Kidney (tissue), 14 donors: ENCODE results near the gene NCOR1. TPM values are rescaled to one million over a fixed set of nuclear protein-coding genes. Genes with fewer than 3 reads are reported as not detected.
A peak's percentile ranks its signal among the peaks of the same experiment; 100 is the strongest.

Source experiments
- DNase-seq, 5 donors: peaks; one replicate each; pipeline ENCODE4 v3.0.0-alpha.2; 2013 to 2020
- FAIRE-seq: peaks from 2 replicates; lab custom pipeline; 2012; peaks lifted over from hg19 to GRCh38; lab: Jason Lieb, UNC
- H3K27ac ChIP-seq, 2 donors: one replicate each; pipeline ENCODE4 v1.7.0; 2013; ENCODE audit warnings: low read depth in 2 of 2, low read length in 2 of 2, inconsistent platforms in 1 of 2
- H3K27me3 ChIP-seq: one replicate; pipeline ENCODE4 v1.7.1; 2013; ENCODE audit warnings: low read length, inconsistent platforms; ENCODE audit not compliant: control insufficient read depth, insufficient read depth
- H3K36me3 ChIP-seq, 3 donors: one replicate each; pipeline versions ENCODE4 v1.7.0 to v1.7.1; 2013; ENCODE audit warnings: low read length in 3 of 3, control low read depth in 1 of 3, inconsistent platforms in 1 of 3; ENCODE audit not compliant: insufficient read depth in 3 of 3, control insufficient read depth in 2 of 3
- H3K4me1 ChIP-seq, 3 donors: one replicate each; pipeline versions ENCODE4 v1.7.0 to v1.7.1; 2013; ENCODE audit warnings: low read length in 3 of 3, inconsistent platforms in 1 of 3, low read depth in 1 of 3; ENCODE audit not compliant: control insufficient read depth in 2 of 3, insufficient read depth in 2 of 3
- H3K4me3 ChIP-seq, 3 donors: one replicate each; pipeline versions ENCODE4 v1.7.0 to v1.8.1; 2013; ENCODE audit warnings: low read length in 3 of 3, control low read depth in 1 of 3, inconsistent platforms in 1 of 3
- H3K9ac ChIP-seq, 3 donors: one replicate each; pipeline versions ENCODE4 v1.7.0 to v1.7.1; 2013; ENCODE audit warnings: low read length in 3 of 3, control low read depth in 1 of 3, inconsistent platforms in 1 of 3
- H3K9me3 ChIP-seq, 3 donors: one replicate each; pipeline versions ENCODE4 v1.7.0 to v1.7.1; 2013; ENCODE audit warnings: low read length in 3 of 3, control low read depth in 1 of 3, inconsistent platforms in 1 of 3; ENCODE audit not compliant: control insufficient read depth in 2 of 3, insufficient read depth in 1 of 3
- CTCF ChIP-seq: IDR thresholded peaks from 3 replicates; pipeline ENCODE4 v1.5.1; 2012; ENCODE audit warnings: mild to moderate bottlenecking, moderate library complexity, borderline replicate concordance; ENCODE audit not compliant: insufficient read depth; ENCODE audit errors: extremely low read depth
- intact Hi-C: fragments of 100-400 bp; cut with DNase I; formaldehyde crosslinking; loops from one replicate; pipeline ENCODE4 v1.11.1; 2022
- polyA plus RNA-seq: library from polyadenylated mRNA; stranded (reverse); fragments of 350-450 nt; fragmentation: Illumina TruSeq; extraction: RNeasy Lipid Tissue Mini Kit (QIAGEN cat#74804); gene quantifications from one replicate; pipeline ENCODE4 v1.2.3, GENCODE V29; 2014; ENCODE audit warnings: low read depth, low replicate concordance; ENCODE audit not compliant: insufficient read depth
- total RNA-seq: library from RNA; stranded (reverse); fragmentation: NEBNext Ultra II Directional; extraction: Animal tissue kit (Norgen Biotek cat#: 25700); gene quantifications from one replicate; pipeline ENCODE4 v1.2.1, GENCODE V29; 2021
- donor health status: control.
- donor health status: control.
- donor health status: control.
- donor health status: control.
- donor health status: control.
- donor health status: DM: yes; HTN: yes; CAD: no.
- donor health status: Normal renal cell carcinoma (clear cell type).

The NCOR1 gene
- total and polyA plus RNA-seq, 2 donors from 2014 or later: 44.9 to 136 TPM

- H3K9ac ChIP-seq: no peak overlapping the region
These were observed 162.8 kb downstream of the NCOR1 start for GRCh38 chr17:16052486-16052885.

GRCh38 chr17:16050844-16051243 is 164.5 kb downstream of the NCOR1 start:
- Histone ChIP-seq H3K9me3 (no peaks in the 10 kb centered on the region), H3K27ac (no peak overlapping the region), H3K4me3 (no peak overlapping the region), H3K27me3 (no peaks in the 10 kb centered on the region), H3K9ac (no peak overlapping the region), H3K4me1 (no peaks in the 10 kb centered on the region), H3K36me3 (peaks cover 18 to 44% (median 26%) of the 10 kb centered on the region in 3 donors)
- no peak for DNase-seq
- no peak for FAIRE-seq
- TF ChIP-seq CTCF: no peak
- intact Hi-C loops: no loop called here

More at GRCh38 chr17:16052486-16052885, 162.8 kb downstream of the NCOR1 start:
- no peak for TF ChIP-seq CTCF
- no peak overlapping the region for H3K27ac ChIP-seq
- H3K9me3 ChIP-seq: no peaks in the 10 kb centered on the region
- H3K4me1 ChIP-seq: no peaks in the 10 kb centered on the region
- DNase-seq (no peak), FAIRE-seq (no peak)
- intact Hi-C loops: no loop called here
- H3K36me3 ChIP-seq: peaks cover 12 to 46% (median 20%) of the 10 kb centered on the region in 3 donors
- no peak overlapping the region for H3K4me3 ChIP-seq
- no peaks in the 10 kb centered on the region for H3K27me3 ChIP-seq

GRCh38 chr17:16048811-16049449 is 166.4 kb downstream of the NCOR1 start:
- intact Hi-C loops: no loop called here
- H3K36me3 ChIP-seq: peaks cover 18 to 44% (median 32%) of the 10 kb centered on the region in 3 donors
- H3K27ac ChIP-seq: peak overlapping the region in 1 of 2 donors; percentile 32
- H3K9me3 ChIP-seq: no peaks in the 10 kb centered on the region
- no peaks in the 10 kb centered on the region for H3K27me3 ChIP-seq
- no peak overlapping the region for H3K9ac ChIP-seq
- no peak for TF ChIP-seq CTCF
- FAIRE-seq (no peak), DNase-seq (no peak)
- H3K4me3 ChIP-seq: no peak overlapping the region
- H3K4me1 ChIP-seq: no peaks in the 10 kb centered on the region

- DNase-seq: no peak
- Histone ChIP-seq H3K36me3 (peaks cover 18 to 44% (median 38%) of the 10 kb centered on the region in 3 donors), H3K4me1 (no peaks in the 10 kb centered on the region), H3K9ac (no peak overlapping the region), H3K9me3 (no peaks in the 10 kb centered on the region), H3K4me3 (no peak overlapping the region), H3K27me3 (no peaks in the 10 kb centered on the region), H3K27ac (no peak overlapping the region)
- FAIRE-seq: no peak
- TF ChIP-seq CTCF: no peak
- intact Hi-C loops: no loop called here
These were observed 168.4 kb downstream of the NCOR1 start for GRCh38 chr17:16046966-16047365.
